Stimulated activated CD8-positive, alpha-beta memory T cell treated with anti-CD3 and anti-CD28 coated beads, Interleukin-4, amount 100 ng/mL, for 24 hours (primary cell): Measurements from ENCODE around the gene COL5A1.
"Not testable (repeated sequence)": the region's sequence is repeated elsewhere in the genome, so short reads cannot be mapped to it uniquely, and the experiment has no call there.

ENCODE experiments used
- DNase-seq: peaks from one replicate; pipeline ENCODE4 v3.0.0-alpha.2; 2020; ENCODE audit warnings: low read depth

Gene COL5A1

GRCh38 chr9:134838651-134839454 is 197.2 kb downstream of the COL5A1 start:
- DNase-seq: no peak

GRCh38 chr9:134839455-134840125 is 198.0 kb downstream of the COL5A1 start:
- DNase-seq: no peak

GRCh38 chr9:134840511-134840910 is 198.9 kb downstream of the COL5A1 start:
- no peak for DNase-seq

GRCh38 chr9:134841180-134841904 is 199.7 kb downstream of the COL5A1 start:
- DNase-seq: no peak

- no peak for DNase-seq
Observed at GRCh38 chr9:134842321-134842720, 200.7 kb downstream of the COL5A1 start.

- DNase-seq: no peak
Observed at GRCh38 chr9:134843740-134844139, 202.1 kb downstream of the COL5A1 start.

GRCh38 chr9:134844821-134845220 is 203.2 kb downstream of the COL5A1 start:
- no peak for DNase-seq

- no peak for DNase-seq
Observed at GRCh38 chr9:134846187-134846586, 204.6 kb downstream of the COL5A1 start.

GRCh38 chr9:134846699-134847098 is 205.1 kb downstream of the COL5A1 start:
- DNase-seq: no peak

GRCh38 chr9:134847138-134847537 is 205.5 kb downstream of the COL5A1 start:
- no peak for DNase-seq

GRCh38 chr9:134847752-134848432 is 206.3 kb downstream of the COL5A1 start:
- DNase-seq: no peak

GRCh38 chr9:134848504-134848903 is 206.9 kb downstream of the COL5A1 start:
- DNase-seq: no peak

- DNase-seq: no peak
Observed at GRCh38 chr9:134850611-134851010, 209.0 kb downstream of the COL5A1 start.

- no peak for DNase-seq
Observed at GRCh38 chr9:134851020-134851419, 209.4 kb downstream of the COL5A1 start.

- DNase-seq: no peak
Observed at GRCh38 chr9:134852906-134853654, 211.5 kb downstream of the COL5A1 start.

GRCh38 chr9:134853893-134854292 is 212.3 kb downstream of the COL5A1 start:
- no peak for DNase-seq

- DNase-seq: no peak
Observed at GRCh38 chr9:134854541-134854981, 213.0 kb downstream of the COL5A1 start.

GRCh38 chr9:134855231-134855899 is 213.8 kb downstream of the COL5A1 start:
- no peak for DNase-seq

GRCh38 chr9:134855900-134856377 is 214.3 kb downstream of the COL5A1 start:
- DNase-seq: no peak

- not testable (repeated sequence) for DNase-seq
Observed at GRCh38 chr9:134857451-134857850, 215.8 kb downstream of the COL5A1 start.
